ENCODE results near the gene RPS27A. TPM values are rescaled to one million over a fixed set of nuclear protein-coding genes. Genes with fewer than 3 reads are reported as not detected.
A peak's percentile ranks its signal among the peaks of the same experiment; 100 is the strongest.
"Not testable (repeated sequence)": the region's sequence is repeated elsewhere in the genome, so short reads cannot be mapped to it uniquely, and the experiment has no call there.

Gene RPS27A
- total RNA-seq, 6 donors from 2014 or later, result 191 to 894 (median 676) TPM

GRCh38 chr2:55268907-55269644, 36.6 kb downstream of the RPS27A start, which contains the start of gene MTIF2:
MTIF2 (minus strand) TSS chr2:55269231; CDS start chr2:55263858, 5,373 bp downstream.
- 0% methylated on average over 29 to 43 of the region's 43 CpGs for WGBS, 2 donors
- Histone ChIP-seq H3K27me3 (no peaks in the 10 kb centered on the region), H3K4me1 (peaks cover 11 to 18% (median 14%) of the 10 kb centered on the region in 4 donors), H3K36me3 (peaks cover 0 to 20% (median 11%) of the 10 kb centered on the region in 4 donors), H3K27ac (peak within 1 kb of the TSS; percentile 87 to 93 (median 89)), H3K9me3 (no peaks in the 10 kb centered on the region), H3K4me3 (peak within 1 kb of the TSS; percentile 61 to 83 (median 70))
- peak; percentile 98 to 99 for DNase-seq
- peak; percentile 99 to 100 for ATAC-seq (ENCODE audit: low FRiP score in 2 of 2)
- TF ChIP-seq POLR2AphosphoS5 (IDR thresholded peaks at IDR 0.05) (peak; percentile 84 to 89), EP300 (IDR thresholded peaks at IDR 0.05) (peak in 1 of 4 donors; percentile 27), POLR2A (IDR thresholded peaks at IDR 0.05) (peak in 2 of 4 donors; percentile 70 to 74)
- TF ChIP-seq, protein P1, sequence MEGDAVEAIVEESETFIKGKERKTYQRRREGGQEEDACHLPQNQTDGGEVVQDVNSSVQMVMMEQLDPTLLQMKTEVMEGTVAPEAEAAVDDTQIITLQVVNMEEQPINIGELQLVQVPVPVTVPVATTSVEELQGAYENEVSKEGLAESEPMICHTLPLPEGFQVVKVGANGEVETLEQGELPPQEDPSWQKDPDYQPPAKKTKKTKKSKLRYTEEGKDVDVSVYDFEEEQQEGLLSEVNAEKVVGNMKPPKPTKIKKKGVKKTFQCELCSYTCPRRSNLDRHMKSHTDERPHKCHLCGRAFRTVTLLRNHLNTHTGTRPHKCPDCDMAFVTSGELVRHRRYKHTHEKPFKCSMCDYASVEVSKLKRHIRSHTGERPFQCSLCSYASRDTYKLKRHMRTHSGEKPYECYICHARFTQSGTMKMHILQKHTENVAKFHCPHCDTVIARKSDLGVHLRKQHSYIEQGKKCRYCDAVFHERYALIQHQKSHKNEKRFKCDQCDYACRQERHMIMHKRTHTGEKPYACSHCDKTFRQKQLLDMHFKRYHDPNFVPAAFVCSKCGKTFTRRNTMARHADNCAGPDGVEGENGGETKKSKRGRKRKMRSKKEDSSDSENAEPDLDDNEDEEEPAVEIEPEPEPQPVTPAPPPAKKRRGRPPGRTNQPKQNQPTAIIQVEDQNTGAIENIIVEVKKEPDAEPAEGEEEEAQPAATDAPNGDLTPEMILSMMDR (IDR thresholded peaks at IDR 0.05), result peak in 4 of 6 experiments; percentile 15 to 23 (median 21)

- ATAC-seq (ENCODE audit: low FRiP score in 2 of 2) (peak in 1 of 2 donors; percentile 10), DNase-seq (no peak)
- TF ChIP-seq EP300 (IDR thresholded peaks at IDR 0.05) (no peak), POLR2A (IDR thresholded peaks at IDR 0.05) (no peak), POLR2AphosphoS5 (IDR thresholded peaks at IDR 0.05) (no peak)
- TF ChIP-seq, protein P1 (IDR thresholded peaks at IDR 0.05), result no peak
- WGBS, 2 donors, result 41 to 48% methylated on average over 7 of the region's 7 CpGs
- H3K27ac ChIP-seq, result peak overlapping the region; percentile 87 to 93 (median 89)
- H3K9me3 ChIP-seq, result no peaks in the 10 kb centered on the region
- H3K4me1 ChIP-seq, result peaks cover 11 to 18% (median 14%) of the 10 kb centered on the region in 4 donors
- peaks cover 0 to 15% (median 7%) of the 10 kb centered on the region in 4 donors for H3K36me3 ChIP-seq
- H3K27me3 ChIP-seq, result no peaks in the 10 kb centered on the region
- peak overlapping the region; percentile 61 to 83 (median 70) for H3K4me3 ChIP-seq
Observed at GRCh38 chr2:55269645-55269990, 37.1 kb downstream of the RPS27A start.

DNA sequence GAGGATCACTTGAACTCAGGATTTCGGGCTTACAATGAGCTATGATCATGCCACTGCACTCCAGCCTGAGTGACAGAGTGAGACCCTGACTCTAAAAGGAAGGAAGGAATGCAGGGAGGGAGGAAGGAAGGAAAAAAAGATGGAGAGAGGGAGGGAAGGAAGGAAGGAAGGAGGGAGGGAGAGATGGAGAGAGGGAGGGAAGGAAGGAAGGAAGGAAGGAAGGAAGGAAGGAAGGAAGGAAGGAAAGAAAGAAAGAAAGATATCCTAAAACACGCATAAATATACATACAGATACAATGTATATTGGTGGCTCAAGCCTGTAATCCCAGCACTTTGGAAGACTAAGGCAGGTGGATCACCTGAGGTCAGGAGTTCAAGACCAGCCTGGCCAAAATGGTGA, 41.9 kb downstream of the RPS27A start:
- not testable (repeated sequence) for DNase-seq; H3K36me3 ChIP-seq; H3K9me3 ChIP-seq; H3K4me3 ChIP-seq; ATAC-seq (ENCODE audit: low FRiP score in 2 of 2); H3K4me1 ChIP-seq; H3K27me3 ChIP-seq; H3K27ac ChIP-seq
- 82 to 84% methylated on average over 2 of the region's 2 CpGs for WGBS, 2 donors

DNA sequence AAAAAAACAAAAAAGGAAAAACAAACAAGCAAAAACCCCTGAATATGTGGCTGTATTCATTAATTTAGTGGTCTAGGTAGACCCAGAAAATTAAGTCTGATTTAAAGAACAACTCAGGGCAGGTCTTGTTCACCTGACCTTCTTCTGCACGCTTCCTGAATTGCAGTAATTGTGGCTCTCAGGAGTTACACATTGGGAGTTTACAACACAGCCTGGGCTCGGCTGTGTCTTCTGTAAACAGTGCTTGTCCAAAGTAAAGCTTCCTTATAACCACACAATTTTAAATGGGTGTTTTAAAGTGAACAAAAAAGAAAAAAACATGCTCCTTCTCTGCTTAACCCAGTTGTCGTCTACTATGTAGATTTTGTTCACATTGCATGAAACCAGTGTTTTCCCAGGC, 44.8 kb downstream of the RPS27A start:
- Histone ChIP-seq H3K4me1 (no peaks in the 10 kb centered on the region), H3K36me3 (no peaks in the 10 kb centered on the region), H3K4me3 (no peak overlapping the region), H3K27me3 (no peaks in the 10 kb centered on the region), H3K9me3 (no peaks in the 10 kb centered on the region), H3K27ac (no peak overlapping the region)
- ATAC-seq (ENCODE audit: low FRiP score in 2 of 2) (no peak), DNase-seq (no peak)
- WGBS, 2 donors, result 71 to 72% methylated on average over 3 of the region's 3 CpGs
- TF ChIP-seq, protein P1 (IDR thresholded peaks at IDR 0.05), result no peak
- no peak for TF ChIP-seq POLR2AphosphoS5 (IDR thresholded peaks at IDR 0.05)
- TF ChIP-seq EP300 (IDR thresholded peaks at IDR 0.05), result no peak
- no peak for TF ChIP-seq POLR2A (IDR thresholded peaks at IDR 0.05)

DNA sequence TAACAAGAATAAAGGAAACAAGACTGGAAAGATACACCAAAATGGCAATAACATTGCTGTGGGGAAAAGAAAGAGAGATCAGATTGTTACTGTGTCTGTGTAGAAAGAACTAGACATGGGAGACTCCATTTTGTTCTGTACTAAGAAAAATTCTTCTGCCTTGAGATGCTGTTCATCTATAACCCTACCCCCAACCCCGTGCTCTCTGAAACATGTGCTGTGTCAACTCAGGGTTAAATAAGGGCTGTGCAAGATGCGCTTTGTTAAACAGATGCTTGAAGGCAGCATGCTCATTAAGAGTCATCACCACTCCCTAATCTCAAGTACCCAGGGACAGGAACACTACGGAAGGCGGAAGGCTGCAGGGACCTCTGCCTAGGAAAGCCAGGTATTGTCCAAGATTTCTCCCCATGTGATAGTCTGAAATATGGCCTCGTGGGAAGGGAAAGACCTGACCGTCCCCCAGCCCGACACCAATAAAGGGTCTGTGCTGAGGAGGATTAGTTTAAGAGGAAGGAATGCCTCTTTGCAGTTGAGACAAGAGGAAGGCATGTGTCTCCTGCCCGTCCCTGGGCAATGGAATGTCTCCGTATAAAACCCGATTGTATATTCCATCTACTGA, 46.8 kb downstream of the RPS27A start:
- 62 to 65% methylated on average over 10 of the region's 10 CpGs for WGBS, 2 donors
- not testable (repeated sequence) for DNase-seq; H3K9me3 ChIP-seq; H3K27me3 ChIP-seq; H3K4me3 ChIP-seq; ATAC-seq (ENCODE audit: low FRiP score in 2 of 2); H3K27ac ChIP-seq; H3K36me3 ChIP-seq
- H3K4me1 ChIP-seq, result peaks cover 0 to 16% (median 6%) of the 10 kb centered on the region in 4 donors

DNA sequence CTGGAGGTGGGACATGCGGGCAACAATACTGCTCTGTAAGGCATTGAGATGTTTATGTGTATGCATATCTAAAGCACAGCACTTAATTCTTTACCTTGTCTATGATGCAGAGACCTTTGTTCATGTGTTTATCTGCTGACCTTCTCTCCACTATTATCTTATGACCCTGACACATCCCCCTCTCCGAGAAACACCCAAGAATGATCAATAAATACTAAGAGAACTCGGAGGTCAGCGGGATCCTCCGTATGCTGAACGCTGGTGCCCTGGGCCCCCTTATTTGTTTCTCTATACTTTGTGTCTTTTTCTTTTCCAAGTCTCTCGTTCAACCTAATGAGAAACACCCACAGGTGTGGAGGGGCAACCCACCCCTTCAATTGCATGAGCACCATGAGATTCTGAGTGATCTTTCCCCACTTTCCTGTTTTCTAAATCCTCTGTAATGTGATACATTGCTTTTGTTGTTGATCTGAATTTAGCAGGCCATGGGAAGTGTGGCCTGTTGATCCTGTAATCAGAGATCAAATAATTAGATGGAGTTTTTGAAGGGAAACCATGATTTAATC, 47.5 kb downstream of the RPS27A start:
- peaks cover 0 to 16% (median 6%) of the 10 kb centered on the region in 4 donors for H3K4me1 ChIP-seq
- H3K4me3 ChIP-seq; ATAC-seq (ENCODE audit: low FRiP score in 2 of 2); H3K27ac ChIP-seq; DNase-seq; H3K36me3 ChIP-seq; H3K27me3 ChIP-seq; H3K9me3 ChIP-seq: not testable (repeated sequence)
- 72 to 75% methylated on average over 7 of the region's 7 CpGs for WGBS, 2 donors

DNA sequence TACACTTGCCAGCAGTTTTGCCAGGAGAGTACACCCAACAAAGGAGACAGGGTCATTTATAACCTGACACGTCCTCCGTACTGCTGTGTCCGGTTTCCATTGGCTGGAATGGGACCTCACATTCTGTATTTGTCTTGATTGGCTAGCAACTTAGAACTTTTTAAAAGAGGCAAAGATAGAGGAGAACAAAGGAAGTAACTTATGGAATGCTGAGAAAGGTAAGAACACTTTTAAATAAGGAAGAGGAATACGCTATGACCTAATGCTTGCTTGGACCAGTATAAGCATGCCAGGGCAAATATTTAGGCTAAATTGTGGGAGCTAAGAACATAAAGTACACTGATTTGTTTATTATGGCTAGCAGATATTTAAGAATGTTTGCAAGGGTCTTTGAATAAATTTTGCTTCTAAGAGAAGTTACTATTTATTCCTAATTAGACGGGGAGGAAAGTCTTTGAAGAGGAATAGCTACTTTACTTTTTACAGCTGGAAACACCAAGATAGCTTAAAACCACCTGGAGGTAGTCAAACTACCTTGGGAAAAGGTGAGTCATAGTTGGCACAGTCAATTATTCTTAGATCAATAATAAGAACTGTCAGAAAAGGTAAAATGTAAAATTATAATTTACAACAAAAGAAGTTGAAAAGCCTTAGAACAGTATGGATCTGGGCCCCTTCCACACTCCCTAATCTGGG, 48.5 kb downstream of the RPS27A start:
- 91 to 95% methylated on average over 5 of the region's 5 CpGs for WGBS, 2 donors
- H3K27ac ChIP-seq; H3K36me3 ChIP-seq; DNase-seq; H3K27me3 ChIP-seq; H3K4me3 ChIP-seq; H3K9me3 ChIP-seq; ATAC-seq (ENCODE audit: low FRiP score in 2 of 2): not testable (repeated sequence)
- H3K4me1 ChIP-seq, result peaks cover 0 to 16% (median 6%) of the 10 kb centered on the region in 4 donors
